ENCODE measurements around the gene TSPAN9. TPM values are rescaled to one million over a fixed set of nuclear protein-coding genes. Genes with fewer than 3 reads are reported as not detected.

The TSPAN9 gene
- total and polyA plus RNA-seq, 10 of the 15 experiments (the other 5 are each of a cell fraction or from before 2014, with no cell fraction given), result 0.03 to 1.0 (median 0.12) TPM; not detected in 5

DNA sequence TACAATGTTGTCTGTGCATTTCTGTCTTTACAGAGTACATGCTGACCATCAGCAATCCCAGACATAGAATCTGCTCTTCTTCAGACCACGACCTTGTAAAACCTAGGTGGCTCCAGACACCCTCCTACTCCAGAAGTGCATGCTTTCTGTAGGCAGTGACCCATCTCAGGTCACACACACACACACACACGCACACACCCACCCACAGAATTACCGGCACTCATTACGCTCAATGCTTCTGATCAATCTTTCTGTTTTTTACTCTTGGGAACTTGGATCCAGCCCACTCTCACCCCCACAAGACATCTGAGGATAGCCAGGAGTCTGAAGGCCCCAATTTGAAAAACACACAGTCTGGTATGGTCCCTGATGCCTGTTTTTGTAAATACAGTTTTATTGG, 7.5 kb upstream of the TSPAN9 start:
- Histone ChIP-seq H3K4me1 (ENCODE audit: control insufficient read depth, insufficient read depth, low read length) (no peaks in the 10 kb centered on the region; the same call in 1 of the 2 replicates), H3K36me3 (ENCODE audit: control insufficient read depth in 2 of 2, insufficient read depth in 2 of 2, low read length in 1 of 2) (no peaks in the 10 kb centered on the region), H3K27me3 (replicated peaks in 1 of 2; ENCODE audit: control insufficient read depth in 2 of 2, insufficient read depth in 2 of 2, low read length in 1 of 2) (no peaks in the 10 kb centered on the region), H3K9me3 (replicated peaks; ENCODE audit: control insufficient read depth, insufficient read depth, low read length) (no peaks in the 10 kb centered on the region), H3K4me3 (no peak overlapping the region), H3K27ac (ENCODE audit: control insufficient read depth, insufficient read depth) (no peak overlapping the region), H4K20me1 (ENCODE audit: control insufficient read depth, insufficient read depth) (no peaks in the 10 kb centered on the region), H3K9ac (ENCODE audit: control insufficient read depth, insufficient read depth, low read length) (no peak overlapping the region), H3K79me2 (ENCODE audit: control insufficient read depth, insufficient read depth, low read length) (no peaks in the 10 kb centered on the region), H2AFZ (ENCODE audit: control insufficient read depth, low read depth, low read length) (no peak overlapping the region), H3K4me2 (ENCODE audit: control insufficient read depth, insufficient read depth) (no peak overlapping the region)
- no peak for TF ChIP-seq SMC3 (IDR thresholded peaks at IDR 0.05; ENCODE audit: borderline replicate concordance, low read length)
- TF ChIP-seq, protein P1, sequence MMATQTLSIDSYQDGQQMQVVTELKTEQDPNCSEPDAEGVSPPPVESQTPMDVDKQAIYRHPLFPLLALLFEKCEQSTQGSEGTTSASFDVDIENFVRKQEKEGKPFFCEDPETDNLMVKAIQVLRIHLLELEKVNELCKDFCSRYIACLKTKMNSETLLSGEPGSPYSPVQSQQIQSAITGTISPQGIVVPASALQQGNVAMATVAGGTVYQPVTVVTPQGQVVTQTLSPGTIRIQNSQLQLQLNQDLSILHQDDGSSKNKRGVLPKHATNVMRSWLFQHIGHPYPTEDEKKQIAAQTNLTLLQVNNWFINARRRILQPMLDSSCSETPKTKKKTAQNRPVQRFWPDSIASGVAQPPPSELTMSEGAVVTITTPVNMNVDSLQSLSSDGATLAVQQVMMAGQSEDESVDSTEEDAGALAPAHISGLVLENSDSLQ (IDR thresholded peaks at IDR 0.05), result no peak
- no peak for TF ChIP-seq ZNF24 (IDR thresholded peaks at IDR 0.05)
- no peak for TF ChIP-seq IRF4 (IDR thresholded peaks at IDR 0.05; ENCODE audit: low read depth, low read length)
- TF ChIP-seq PAX5 (IDR thresholded peaks at IDR 0.05; ENCODE audit: borderline replicate concordance, low read depth, low read length), result no peak
- in situ Hi-C loops (cut with MboI), result no loop called here
- DNase-seq (ENCODE audit: low read depth, low spot score) (no peak), ATAC-seq (no peak), FAIRE-seq (no peak)
- intact Hi-C loops (cut with micrococcal nuclease; ENCODE audit: unreplicated experiment), result no loop called here
- ChIA-PET SMC1A (ENCODE audit: uncharacterized antibody, unreplicated experiment) (no interaction called here), RAD21 (ENCODE audit: unreplicated experiment) (no interaction called here), CTCF (no interaction called here), POLR2A (no interaction called here)
- WGBS (ENCODE audit: insufficient coverage, insufficient replicate concordance, low lambda C conversion rate, missing lambda C conversion rate), result 38% methylated on average over 4 of the region's 4 CpGs
- BruUV-seq (replicated peaks), result no TSS peak

DNA sequence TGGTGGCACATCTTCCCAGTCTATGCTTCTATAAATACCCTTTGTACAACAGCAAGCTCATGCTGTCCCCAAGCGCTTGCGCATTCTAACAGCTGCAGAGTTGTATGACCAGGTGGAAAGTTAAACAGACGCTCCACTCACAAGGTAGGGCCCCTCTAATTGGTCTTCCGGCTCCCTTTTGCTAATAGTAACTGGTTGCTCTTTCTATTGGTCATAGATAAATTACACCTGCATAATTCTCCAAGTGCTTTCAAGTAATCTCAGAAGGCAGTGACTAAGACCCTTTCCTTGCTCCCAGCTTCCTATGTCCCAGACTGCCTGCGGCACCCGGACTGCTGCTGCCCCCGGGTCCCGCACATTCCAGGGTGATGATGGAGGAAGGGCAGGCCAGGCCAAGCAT, 6.1 kb upstream of the TSPAN9 start:
- no peaks in the 10 kb centered on the region for H3K36me3 ChIP-seq (ENCODE audit: control insufficient read depth in 2 of 2, insufficient read depth in 2 of 2, low read length in 1 of 2)
- RAD21 ChIA-PET (ENCODE audit: unreplicated experiment), result no interaction called here
- TF ChIP-seq ZBTB4 (CRISPR knock-in tag; IDR thresholded peaks at IDR 0.05), result no peak
- TF ChIP-seq SMAD5 (IDR thresholded peaks at IDR 0.05; ENCODE audit: low read depth), result no peak
- no peak for TF ChIP-seq RAD51 (IDR thresholded peaks at IDR 0.05)
- TF ChIP-seq, protein P2, sequence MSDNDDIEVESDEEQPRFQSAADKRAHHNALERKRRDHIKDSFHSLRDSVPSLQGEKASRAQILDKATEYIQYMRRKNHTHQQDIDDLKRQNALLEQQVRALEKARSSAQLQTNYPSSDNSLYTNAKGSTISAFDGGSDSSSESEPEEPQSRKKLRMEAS (IDR thresholded peaks at IDR 0.05; ENCODE audit: low read depth, low read length), result no peak
- no peak for TF ChIP-seq BCLAF1 (IDR thresholded peaks at IDR 0.05)
- TF ChIP-seq YY1 (IDR thresholded peaks at IDR 0.05; ENCODE audit: low read depth, low read length), result no peak

More for the DNA sequence above, 6.1 kb upstream of the TSPAN9 start:
- FAIRE-seq, result no peak
- BruUV-seq (replicated peaks), result no TSS peak
- H4K20me1 ChIP-seq (ENCODE audit: control insufficient read depth, insufficient read depth), result no peaks in the 10 kb centered on the region
- POLR2A ChIA-PET, result no interaction called here
- H3K4me3 ChIP-seq, result no peak overlapping the region
- WGBS (ENCODE audit: insufficient coverage, insufficient replicate concordance, low lambda C conversion rate, missing lambda C conversion rate), result 59% methylated on average over 8 of the region's 8 CpGs
- no peaks in the 10 kb centered on the region for H3K79me2 ChIP-seq (ENCODE audit: control insufficient read depth, insufficient read depth, low read length)
- no peaks in the 10 kb centered on the region for H3K27me3 ChIP-seq (replicated peaks in 1 of 2; ENCODE audit: control insufficient read depth in 2 of 2, insufficient read depth in 2 of 2, low read length in 1 of 2)
- intact Hi-C loops (cut with micrococcal nuclease; ENCODE audit: unreplicated experiment) (no loop called here), in situ Hi-C loops (cut with MboI) (no loop called here)
- no peak for ATAC-seq
- H3K27ac ChIP-seq (ENCODE audit: control insufficient read depth, insufficient read depth), result no peak overlapping the region
- SMC1A ChIA-PET (ENCODE audit: uncharacterized antibody, unreplicated experiment), result no interaction called here
- DNase-seq (ENCODE audit: low read depth, low spot score), result no peak
- H3K4me1 ChIP-seq (ENCODE audit: control insufficient read depth, insufficient read depth, low read length), result no peaks in the 10 kb centered on the region; the same call in 1 of the 2 replicates
- H3K4me2 ChIP-seq (ENCODE audit: control insufficient read depth, insufficient read depth), result no peak overlapping the region
- CTCF ChIA-PET, result interaction anchor here (0.6 to 1.4 kb wide), 3 partner anchors 8 to 204 kb away, joined by 3 to 4 read pairs (median 3); no protein-coding TSS in a partner anchor
- no peaks in the 10 kb centered on the region for H3K9me3 ChIP-seq (replicated peaks; ENCODE audit: control insufficient read depth, insufficient read depth, low read length)
- H2AFZ ChIP-seq (ENCODE audit: control insufficient read depth, low read depth, low read length), result no peak overlapping the region
- no peak overlapping the region for H3K9ac ChIP-seq (ENCODE audit: control insufficient read depth, insufficient read depth, low read length)
